Measurements from ENCODE around the gene ABCA2. TPM values are rescaled to one million over a fixed set of nuclear protein-coding genes. Genes with fewer than 3 reads are reported as not detected.

ABCA2 gene
- total RNA-seq, 1 donor, result 20.3 TPM

GRCh38 chr9:137032858-137033257 is 4.8 kb upstream of the ABCA2 start:
- Histone ChIP-seq H3K4me2 (ENCODE audit: insufficient read depth, low read length) (no peak overlapping the region), H3K4me3 (ENCODE audit: insufficient read depth, low read length) (no peak overlapping the region), H3K27me3 (ENCODE audit: insufficient read depth, low read length) (no peaks in the 10 kb centered on the region), H2AFZ (ENCODE audit: low read length) (no peak overlapping the region), H3K79me2 (ENCODE audit: insufficient read depth, low read length) (no peaks in the 10 kb centered on the region), H3K9me3 (ENCODE audit: low read depth, low read length) (no peaks in the 10 kb centered on the region), H3K36me3 (ENCODE audit: insufficient read depth, low read length) (no peaks in the 10 kb centered on the region), H3K27ac (ENCODE audit: low read depth, low read length) (no peak overlapping the region), H3K4me1 (ENCODE audit: insufficient read depth, low read length) (peaks cover 9% of the 10 kb centered on the region), H4K20me1 (ENCODE audit: insufficient read depth, low read length) (peaks cover 4% of the 10 kb centered on the region)
- TF ChIP-seq CTCF (IDR thresholded peaks at IDR 0.05; ENCODE audit: extremely low read depth, low read depth, low read length), result no peak
- no peak for DNase-seq (ENCODE audit: insufficient read length, low spot score, missing footprints)

DNA sequence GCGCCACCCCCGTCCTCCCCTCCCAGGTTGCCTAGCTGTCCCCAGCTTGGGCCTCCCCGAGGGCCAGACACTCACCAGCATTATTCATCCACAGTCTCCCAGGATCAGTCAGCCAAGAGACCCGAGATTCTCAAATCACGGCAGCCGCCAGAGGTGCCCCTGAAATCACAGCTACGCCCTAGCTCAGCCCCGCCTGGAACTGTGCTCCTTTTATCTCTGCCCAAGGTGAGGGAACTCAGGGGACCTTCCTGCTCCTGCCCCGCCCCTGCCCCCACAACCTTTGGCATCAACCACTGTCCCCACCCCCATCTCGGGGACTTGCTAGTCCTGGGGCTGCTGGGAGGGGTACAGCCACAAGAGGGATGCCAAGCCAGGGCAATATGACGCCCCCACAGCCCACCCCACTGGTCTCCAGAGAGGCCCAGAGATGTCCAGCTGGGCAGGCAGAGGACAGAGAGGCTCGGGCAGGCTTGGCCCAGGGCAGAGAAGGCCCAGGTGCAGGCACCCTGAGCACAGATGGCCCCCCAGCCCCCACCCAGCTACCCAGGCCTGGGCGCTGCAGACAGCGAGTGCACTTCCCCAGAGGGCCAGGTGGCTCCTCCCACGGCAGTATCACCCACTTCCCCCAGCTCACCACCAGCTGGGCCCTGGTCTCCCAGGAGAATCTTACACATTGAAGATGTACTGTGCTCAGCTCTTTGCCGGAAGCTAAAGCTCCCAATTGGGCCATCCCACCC is 4.0 kb upstream of the ABCA2 start, which contains the start of gene FUT7:
FUT7 (minus strand) TSS at position 185 of the 737 bp plus-strand sequence; CDS start at position 88, 97 bp downstream.
- Histone ChIP-seq H3K9me3 (ENCODE audit: low read depth, low read length) (no peaks in the 10 kb centered on the region), H3K4me3 (ENCODE audit: insufficient read depth, low read length) (no peak within 1 kb of the TSS), H3K27me3 (ENCODE audit: insufficient read depth, low read length) (no peaks in the 10 kb centered on the region), H2AFZ (ENCODE audit: low read length) (no peak within 1 kb of the TSS), H3K79me2 (ENCODE audit: insufficient read depth, low read length) (no peaks in the 10 kb centered on the region), H4K20me1 (ENCODE audit: insufficient read depth, low read length) (peaks cover 4% of the 10 kb centered on the region), H3K4me1 (ENCODE audit: insufficient read depth, low read length) (peaks cover 14% of the 10 kb centered on the region), H3K4me2 (ENCODE audit: insufficient read depth, low read length) (no peak within 1 kb of the TSS), H3K36me3 (ENCODE audit: insufficient read depth, low read length) (no peaks in the 10 kb centered on the region), H3K27ac (ENCODE audit: low read depth, low read length) (no peak within 1 kb of the TSS)
- no peak for TF ChIP-seq CTCF (IDR thresholded peaks at IDR 0.05; ENCODE audit: extremely low read depth, low read depth, low read length)
- DNase-seq (ENCODE audit: insufficient read length, low spot score, missing footprints), result no peak

GRCh38 chr9:137030538-137031527 is 2.8 kb upstream of the ABCA2 start:
- Histone ChIP-seq H3K79me2 (ENCODE audit: insufficient read depth, low read length) (no peaks in the 10 kb centered on the region), H2AFZ (ENCODE audit: low read length) (no peak overlapping the region), H3K9me3 (ENCODE audit: low read depth, low read length) (no peaks in the 10 kb centered on the region), H3K4me1 (ENCODE audit: insufficient read depth, low read length) (peaks cover 15% of the 10 kb centered on the region), H3K27ac (ENCODE audit: low read depth, low read length) (no peak overlapping the region), H4K20me1 (ENCODE audit: insufficient read depth, low read length) (peaks cover 8% of the 10 kb centered on the region), H3K4me3 (ENCODE audit: insufficient read depth, low read length) (no peak overlapping the region), H3K36me3 (ENCODE audit: insufficient read depth, low read length) (no peaks in the 10 kb centered on the region), H3K27me3 (ENCODE audit: insufficient read depth, low read length) (no peaks in the 10 kb centered on the region), H3K4me2 (ENCODE audit: insufficient read depth, low read length) (no peak overlapping the region)
- TF ChIP-seq CTCF (IDR thresholded peaks at IDR 0.05; ENCODE audit: extremely low read depth, low read depth, low read length), result no peak
- no peak for DNase-seq (ENCODE audit: insufficient read length, low spot score, missing footprints)

DNA sequence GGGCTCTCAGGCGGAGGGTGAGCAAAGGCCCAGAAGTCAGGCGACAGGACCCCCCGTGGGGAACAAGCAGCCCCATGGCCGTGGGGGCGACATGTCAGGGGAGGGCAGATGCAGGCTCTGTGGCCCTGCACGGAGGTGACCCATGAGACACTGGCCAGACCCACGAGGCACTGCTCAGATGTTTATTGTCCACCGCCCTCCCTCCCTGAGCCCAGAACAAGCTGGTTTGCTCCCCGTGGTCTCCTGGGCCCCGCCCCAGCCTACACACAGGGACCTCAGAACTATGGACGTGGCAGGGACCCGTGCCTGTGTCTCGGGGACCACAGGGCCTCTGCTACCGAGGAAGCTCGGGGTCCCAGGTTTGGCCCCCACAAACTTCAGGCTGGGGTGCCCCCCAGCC is 2.0 kb upstream of the ABCA2 start:
- Histone ChIP-seq H3K79me2 (ENCODE audit: insufficient read depth, low read length) (no peaks in the 10 kb centered on the region), H3K4me2 (ENCODE audit: insufficient read depth, low read length) (no peak overlapping the region), H4K20me1 (ENCODE audit: insufficient read depth, low read length) (peaks cover 10% of the 10 kb centered on the region), H3K27ac (ENCODE audit: low read depth, low read length) (no peak overlapping the region), H3K27me3 (ENCODE audit: insufficient read depth, low read length) (no peaks in the 10 kb centered on the region), H3K9me3 (ENCODE audit: low read depth, low read length) (no peaks in the 10 kb centered on the region), H3K4me3 (ENCODE audit: insufficient read depth, low read length) (no peak overlapping the region), H3K36me3 (ENCODE audit: insufficient read depth, low read length) (no peaks in the 10 kb centered on the region), H3K4me1 (ENCODE audit: insufficient read depth, low read length) (peaks cover 15% of the 10 kb centered on the region), H2AFZ (ENCODE audit: low read length) (no peak overlapping the region)
- no peak for DNase-seq (ENCODE audit: insufficient read length, low spot score, missing footprints)
- TF ChIP-seq CTCF (IDR thresholded peaks at IDR 0.05; ENCODE audit: extremely low read depth, low read depth, low read length), result no peak
